Psoas muscle (tissue), 8 donors: ENCODE results near the gene ELMO1. TPM values are rescaled to one million over a fixed set of nuclear protein-coding genes. Genes with fewer than 3 reads are reported as not detected.

Experiments used
- ATAC-seq, 4 donors: fragments of 200-7000 bp; cut with Tn5 transposase; one replicate each; pipeline ENCODE4 v1.9.1; 2020; ENCODE audit warnings: moderate library complexity in 3 of 4, mild to moderate bottlenecking in 2 of 4
- DNase-seq, 2 donors: peaks; one replicate each; pipeline ENCODE4 v3.0.0-alpha.2; 2020
- H3K27ac ChIP-seq: fragments of 200-600 bp; one replicate; pipeline ENCODE4 v1.8.0; 2022
- H3K27me3 ChIP-seq, 3 donors: fragments of 200-600 bp in 1 of 3; one replicate each; pipeline versions ENCODE4 v1.6.1 to v1.8.0; 2013 to 2022; ENCODE audit warnings: low read length in 2 of 3, mild to moderate bottlenecking in 2 of 3, moderate library complexity in 1 of 3; ENCODE audit not compliant: insufficient read depth in 3 of 3
- H3K36me3 ChIP-seq, 2 donors: fragments of 200-600 bp in 1 of 2; one replicate each; pipeline versions ENCODE4 v1.6.1 to v1.8.0; 2013 to 2022; ENCODE audit warnings: low read depth in 1 of 2, mild to moderate bottlenecking in 1 of 2, moderate library complexity in 1 of 2; ENCODE audit not compliant: insufficient read depth in 1 of 2
- H3K4me1 ChIP-seq: fragments of 200-600 bp; one replicate; pipeline ENCODE4 v1.8.0; 2022
- H3K4me3 ChIP-seq: fragments of 200-600 bp; one replicate; pipeline ENCODE4 v1.8.0; 2022; ENCODE audit warnings: mild to moderate bottlenecking
- H3K9me3 ChIP-seq: fragments of 200-600 bp; one replicate; pipeline ENCODE4 v1.8.0; 2022
- CTCF ChIP-seq: fragments of 200-600 bp; IDR thresholded peaks from one replicate; pipeline ENCODE4 v1.8.0; 2022; ENCODE audit warnings: antibody characterized with exemption
- WGBS, 3 donors: extraction: QIAGEN DNeasy Blood & Tissue Kit; methylation state at CpG; one replicate each; pipeline versions ENCODE4 v1.1.6 to v1.1.7; 2013; 5-methylcytosine and 5-hydroxymethylcytosine counted together
- intact Hi-C, 2 donors: fragments of 100-400 bp; cut with DNase I; formaldehyde crosslinking; loops; one replicate each; pipeline versions ENCODE4 v1.11.0 to v1.14.2; 2022
- polyA plus RNA-seq, 3 donors: library from polyadenylated mRNA; stranded (reverse); fragments of 200-250 nt; gene quantifications; one replicate each; pipeline ENCODE4 v1.2.3, GENCODE V29; 2013
- total RNA-seq, 4 donors: library from RNA; stranded (reverse); fragmentation: NEBNext Ultra II Directional in 2 of 4; extraction: Animal tissue kit (Norgen Biotek cat#: 25700) in 2 of 4; gene quantifications; one replicate each; pipeline versions ENCODE4 v1.2.1 to v1.2.4, GENCODE V29; 2021 to 2023
- donor health status: healthy with polysubstance abuse.
- donor health status: DM: no; HTN: no; CAD: no; lungs with moderate emphysema.
- donor health status: Bipolar disorder and iron deficiency.
- donor health status: healthy.
- donor health status: DM: yes; HTN: yes; CAD: no.
- donor health status: DM: no; HTN: no; CAD: no.
- donor health status: DM: no; HTN: no; CAD: no.
- donor health status: DM: yes; HTN: yes; CAD: no.

Gene ELMO1
- total and polyA plus RNA-seq, 7 donors, result 2.8 to 8.1 (median 6.9) TPM

DNA sequence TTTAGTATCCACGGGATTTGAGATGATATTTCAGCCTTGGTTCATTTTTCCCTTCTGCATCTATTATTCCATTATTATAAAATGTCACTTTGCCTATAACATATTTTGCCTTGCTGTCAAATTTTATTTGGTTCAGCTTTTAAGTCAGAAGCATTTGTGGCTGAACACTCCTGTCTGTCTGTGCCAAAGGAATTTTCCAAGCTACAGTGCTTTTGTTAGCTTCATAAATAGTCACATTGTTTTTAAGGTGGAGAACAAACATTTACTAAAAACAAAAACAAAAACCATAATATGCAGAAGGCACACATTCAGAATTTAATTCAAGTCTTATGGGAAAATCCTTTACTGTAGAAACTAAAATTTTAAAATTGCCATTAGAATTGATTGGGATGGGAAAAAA lies 33.8 kb upstream of the ELMO1 start:
- Histone ChIP-seq H3K9me3 (no peaks in the 10 kb centered on the region), H3K4me3 (no peak overlapping the region), H3K36me3 (no peaks in the 10 kb centered on the region), H3K27ac (no peak overlapping the region), H3K27me3 (no peaks in the 10 kb centered on the region), H3K4me1 (no peaks in the 10 kb centered on the region)
- ATAC-seq, result no peak
- intact Hi-C loops, result no loop called here
- no peak for DNase-seq
- WGBS, 3 donors, result 16 to 43% (median 36%) methylated on average over 1 of the region's 1 CpG
- TF ChIP-seq CTCF, result no peak

DNA sequence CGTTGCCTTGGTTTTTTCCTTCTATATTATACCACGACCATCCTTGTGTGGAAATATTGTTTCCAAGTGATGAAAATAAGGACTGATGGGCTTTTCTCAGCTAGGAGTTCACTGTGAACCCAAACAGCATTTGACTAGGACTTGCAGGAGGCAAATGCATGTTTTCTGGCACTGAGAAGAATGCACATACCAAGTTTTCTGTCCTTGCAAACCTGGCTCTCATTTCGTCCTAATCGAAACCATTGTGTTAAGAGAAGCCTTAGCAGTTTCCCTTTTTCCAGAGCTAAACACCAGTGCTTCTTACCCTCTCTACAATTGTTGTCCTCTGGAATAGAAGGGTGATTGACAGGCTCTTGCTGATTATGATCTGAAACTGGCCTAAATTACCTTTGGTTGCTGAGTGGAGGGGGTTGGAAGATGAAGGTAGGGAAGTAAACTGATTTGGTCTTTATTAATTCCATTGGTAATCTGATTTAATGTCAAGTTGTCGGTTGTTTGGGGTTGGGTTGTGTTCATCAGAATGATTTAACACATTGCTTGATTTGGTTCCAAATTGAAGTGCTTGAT lies 33.1 kb upstream of the ELMO1 start:
- WGBS, 3 donors, result 68 to 80% (median 72%) methylated on average over 5 of the region's 5 CpGs
- Histone ChIP-seq H3K4me1 (no peaks in the 10 kb centered on the region), H3K27ac (no peak overlapping the region), H3K36me3 (no peaks in the 10 kb centered on the region), H3K27me3 (no peaks in the 10 kb centered on the region), H3K4me3 (no peak overlapping the region), H3K9me3 (no peaks in the 10 kb centered on the region)
- ATAC-seq (no peak), DNase-seq (no peak)
- TF ChIP-seq CTCF, result no peak
- intact Hi-C loops, result no loop called here

DNA sequence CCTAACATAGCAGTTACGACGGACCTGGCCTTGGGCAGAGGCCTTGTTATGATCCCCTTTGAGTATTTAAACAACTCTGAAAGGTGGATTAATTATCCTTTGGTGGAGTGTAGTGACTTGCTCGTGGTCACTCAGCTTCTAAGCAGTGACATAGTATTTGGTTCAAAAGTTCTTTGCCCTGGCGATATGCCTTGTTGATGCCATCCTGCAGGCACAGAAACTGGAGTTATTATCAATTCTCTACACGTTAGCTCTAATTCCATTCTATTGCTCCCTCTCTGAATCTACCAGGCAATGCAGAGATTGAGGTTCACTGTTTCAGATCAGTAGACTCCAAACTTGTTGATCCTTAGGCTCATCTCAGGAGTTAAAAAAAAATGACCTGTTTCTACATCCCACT lies 32.5 kb upstream of the ELMO1 start:
- WGBS, 3 donors, result 81 to 85% (median 82%) methylated on average over 5 of the region's 5 CpGs
- no peak for TF ChIP-seq CTCF
- no peak overlapping the region for H3K27ac ChIP-seq
- DNase-seq (no peak), ATAC-seq (no peak)
- intact Hi-C loops, result no loop called here
- no peak overlapping the region for H3K4me3 ChIP-seq
- H3K9me3 ChIP-seq, result no peaks in the 10 kb centered on the region
- H3K27me3 ChIP-seq, result no peaks in the 10 kb centered on the region
- H3K36me3 ChIP-seq, result no peaks in the 10 kb centered on the region
- no peaks in the 10 kb centered on the region for H3K4me1 ChIP-seq

DNA sequence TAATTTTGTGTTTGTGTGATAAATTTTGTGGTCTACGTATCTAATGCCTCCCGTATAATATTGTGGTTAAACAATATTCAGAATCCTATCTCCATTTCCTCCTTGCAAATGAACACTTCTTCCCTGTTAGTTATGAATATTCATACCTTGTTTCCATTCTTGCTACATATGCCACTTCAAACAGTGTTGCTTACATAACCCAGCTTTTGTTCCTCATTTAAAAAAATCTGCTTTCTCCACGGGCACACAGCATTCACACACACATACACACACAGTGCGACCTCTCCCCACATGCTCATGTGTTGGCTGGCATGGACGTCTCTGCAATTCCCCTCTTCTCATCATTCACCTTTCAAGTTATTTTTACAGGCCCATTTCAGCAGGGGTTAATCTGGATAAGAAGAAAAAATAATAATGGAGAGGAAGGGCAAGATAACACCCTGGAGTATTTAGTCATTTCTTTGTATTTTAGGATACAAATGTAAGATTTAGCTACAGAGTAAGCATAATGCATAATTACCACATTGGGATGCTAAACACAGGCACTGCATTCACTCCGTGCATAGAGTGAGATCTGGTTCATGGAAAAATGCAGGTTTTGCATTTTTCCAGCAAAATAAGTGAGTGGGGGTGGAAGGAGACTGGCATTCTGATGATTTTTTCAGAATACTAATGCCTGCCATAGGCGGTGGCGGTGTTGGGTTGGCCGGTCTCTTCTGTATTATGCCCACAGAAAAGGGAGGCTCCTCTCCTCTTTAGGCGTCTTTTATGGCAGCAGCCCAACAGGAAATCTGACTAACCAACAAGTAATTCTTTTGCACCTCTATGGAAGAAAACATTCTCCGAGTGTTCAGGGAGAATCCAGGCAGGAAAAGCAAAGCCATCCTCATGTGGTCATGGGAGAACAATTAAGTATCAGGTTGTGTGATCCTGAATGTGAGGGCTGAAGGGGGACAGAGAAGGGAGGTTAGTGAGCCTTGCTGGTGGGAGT lies 31.7 kb upstream of the ELMO1 start:
- TF ChIP-seq CTCF, result no peak
- H3K27me3 ChIP-seq, result no peaks in the 10 kb centered on the region
- ATAC-seq (no peak), DNase-seq (no peak)
- no peak overlapping the region for H3K4me3 ChIP-seq
- no peak overlapping the region for H3K27ac ChIP-seq
- H3K9me3 ChIP-seq, result no peaks in the 10 kb centered on the region
- 81 to 83% (median 83%) methylated on average over 11 of the region's 11 CpGs for WGBS, 3 donors
- intact Hi-C loops, result no loop called here
- H3K36me3 ChIP-seq, result no peaks in the 10 kb centered on the region
- no peaks in the 10 kb centered on the region for H3K4me1 ChIP-seq
